ENCODE measurements around the gene PANK2.
A peak's percentile ranks its signal among the peaks of the same experiment; 100 is the strongest.
"Not testable (repeated sequence)": the region's sequence is repeated elsewhere in the genome, so short reads cannot be mapped to it uniquely, and the experiment has no call there.

PANK2 gene

GRCh38 chr20:3871550-3872265 is 17.5 kb upstream of the PANK2 start:
- FAIRE-seq, result no peak

GRCh38 chr20:3873507-3873906 is 15.7 kb upstream of the PANK2 start:
- FAIRE-seq, result no peak

- no peak for FAIRE-seq
Observed at GRCh38 chr20:3874194-3874844, 14.9 kb upstream of the PANK2 start.

- no peak for FAIRE-seq
Observed at GRCh38 chr20:3875378-3875974, 13.7 kb upstream of the PANK2 start.

- no peak for FAIRE-seq
Observed at GRCh38 chr20:3876000-3876399, 13.2 kb upstream of the PANK2 start.

- FAIRE-seq, result no peak
Observed at GRCh38 chr20:3876676-3877075, 12.5 kb upstream of the PANK2 start.

GRCh38 chr20:3878921-3879274 is 10.3 kb upstream of the PANK2 start:
- FAIRE-seq, result not testable (repeated sequence)

GRCh38 chr20:3885715-3886114 is 3.5 kb upstream of the PANK2 start:
- FAIRE-seq, result no peak

GRCh38 chr20:3887876-3888620 is 1.1 kb upstream of the PANK2 start:
- FAIRE-seq, result no peak

- no peak for FAIRE-seq
Observed at GRCh38 chr20:3889489-3890397, 556 bp downstream of the PANK2 start.

- FAIRE-seq, result no peak
Observed at GRCh38 chr20:3890398-3890751, 1.2 kb downstream of the PANK2 start.

GRCh38 chr20:3890999-3891929 is 2.1 kb downstream of the PANK2 start:
- FAIRE-seq, result no peak

GRCh38 chr20:3894796-3895195 is 5.6 kb downstream of the PANK2 start:
- no peak for FAIRE-seq

- no peak for FAIRE-seq
Observed at GRCh38 chr20:3896302-3896701, 7.1 kb downstream of the PANK2 start.

GRCh38 chr20:3896853-3897583 is 7.8 kb downstream of the PANK2 start:
- no peak for FAIRE-seq

- not testable (repeated sequence) for FAIRE-seq
Observed at GRCh38 chr20:3898181-3898580, 9.0 kb downstream of the PANK2 start.

GRCh38 chr20:3898639-3899038 is 9.5 kb downstream of the PANK2 start:
- peak; percentile 37 for FAIRE-seq

- FAIRE-seq, result no peak
Observed at GRCh38 chr20:3900187-3900604, 11.0 kb downstream of the PANK2 start.

- no peak for FAIRE-seq
Observed at GRCh38 chr20:3901028-3901705, 12.0 kb downstream of the PANK2 start.
